Measurements from ENCODE around the gene DAP.

DAP gene

DNA sequence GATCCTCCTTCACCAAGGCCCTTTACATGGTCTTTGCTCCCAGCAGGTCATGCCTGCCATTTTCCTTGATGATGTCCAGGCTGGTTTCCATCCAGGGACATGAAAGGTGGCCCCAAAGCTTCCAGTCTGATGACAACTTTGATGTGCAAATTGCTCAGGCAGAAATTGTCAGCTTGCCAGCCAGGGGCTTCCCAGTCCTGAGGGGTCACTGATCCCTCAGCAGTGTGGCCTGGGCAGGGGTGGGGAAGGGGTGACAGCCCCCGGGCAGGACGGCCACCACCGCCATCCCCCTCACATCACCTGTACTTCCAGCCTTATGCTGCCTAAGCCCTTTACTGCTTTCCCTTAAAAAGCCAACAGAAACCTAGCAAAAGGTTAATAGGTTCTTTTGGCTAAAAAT, 100.9 kb downstream of the DAP start:
- TF ChIP-seq TAF1 (IDR thresholded peaks at IDR 0.05; ENCODE audit: borderline replicate concordance, insufficient read depth, low read length) (no peak), SIN3A (IDR thresholded peaks at IDR 0.05; ENCODE audit: borderline replicate concordance, insufficient read depth, low read length) (no peak), FOXP2 (optimal IDR thresholded peaks at IDR 0.05; ENCODE audit: borderline replicate concordance, extremely low read depth, extremely low read length, insufficient read depth) (no peak), POLR2AphosphoS5 (IDR thresholded peaks at IDR 0.05; ENCODE audit: low read depth, low read length) (no peak)
- TF ChIP-seq, protein P1, sequence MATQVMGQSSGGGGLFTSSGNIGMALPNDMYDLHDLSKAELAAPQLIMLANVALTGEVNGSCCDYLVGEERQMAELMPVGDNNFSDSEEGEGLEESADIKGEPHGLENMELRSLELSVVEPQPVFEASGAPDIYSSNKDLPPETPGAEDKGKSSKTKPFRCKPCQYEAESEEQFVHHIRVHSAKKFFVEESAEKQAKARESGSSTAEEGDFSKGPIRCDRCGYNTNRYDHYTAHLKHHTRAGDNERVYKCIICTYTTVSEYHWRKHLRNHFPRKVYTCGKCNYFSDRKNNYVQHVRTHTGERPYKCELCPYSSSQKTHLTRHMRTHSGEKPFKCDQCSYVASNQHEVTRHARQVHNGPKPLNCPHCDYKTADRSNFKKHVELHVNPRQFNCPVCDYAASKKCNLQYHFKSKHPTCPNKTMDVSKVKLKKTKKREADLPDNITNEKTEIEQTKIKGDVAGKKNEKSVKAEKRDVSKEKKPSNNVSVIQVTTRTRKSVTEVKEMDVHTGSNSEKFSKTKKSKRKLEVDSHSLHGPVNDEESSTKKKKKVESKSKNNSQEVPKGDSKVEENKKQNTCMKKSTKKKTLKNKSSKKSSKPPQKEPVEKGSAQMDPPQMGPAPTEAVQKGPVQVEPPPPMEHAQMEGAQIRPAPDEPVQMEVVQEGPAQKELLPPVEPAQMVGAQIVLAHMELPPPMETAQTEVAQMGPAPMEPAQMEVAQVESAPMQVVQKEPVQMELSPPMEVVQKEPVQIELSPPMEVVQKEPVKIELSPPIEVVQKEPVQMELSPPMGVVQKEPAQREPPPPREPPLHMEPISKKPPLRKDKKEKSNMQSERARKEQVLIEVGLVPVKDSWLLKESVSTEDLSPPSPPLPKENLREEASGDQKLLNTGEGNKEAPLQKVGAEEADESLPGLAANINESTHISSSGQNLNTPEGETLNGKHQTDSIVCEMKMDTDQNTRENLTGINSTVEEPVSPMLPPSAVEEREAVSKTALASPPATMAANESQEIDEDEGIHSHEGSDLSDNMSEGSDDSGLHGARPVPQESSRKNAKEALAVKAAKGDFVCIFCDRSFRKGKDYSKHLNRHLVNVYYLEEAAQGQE (IDR thresholded peaks at IDR 0.05; ENCODE audit: insufficient read depth in 1 of 2, low read depth in 2 of 2, low read length in 2 of 2) = no peak

DNA sequence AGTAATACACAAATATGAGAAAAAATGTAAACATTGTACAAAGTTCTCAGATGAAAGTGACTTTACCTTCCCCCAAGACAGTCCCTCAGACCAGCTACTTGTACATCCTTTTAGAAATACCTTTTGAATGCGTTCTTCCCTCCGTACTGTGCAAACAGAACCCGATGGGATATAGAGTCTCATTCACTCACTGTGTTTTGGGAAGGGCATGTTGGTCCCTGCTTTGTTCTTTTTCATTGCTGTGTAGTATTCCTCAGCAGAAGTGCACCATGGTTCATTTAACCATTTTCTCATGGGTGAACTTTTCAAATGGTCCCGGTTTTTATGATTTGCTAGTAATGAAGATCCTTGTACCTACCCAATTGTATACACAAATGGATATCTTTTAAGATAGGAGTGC, 102.8 kb downstream of the DAP start:
- TF ChIP-seq SIN3A (IDR thresholded peaks at IDR 0.05; ENCODE audit: borderline replicate concordance, insufficient read depth, low read length) (no peak), TAF1 (IDR thresholded peaks at IDR 0.05; ENCODE audit: borderline replicate concordance, insufficient read depth, low read length) (no peak)
- TF ChIP-seq, protein P1 (IDR thresholded peaks at IDR 0.05; ENCODE audit: insufficient read depth in 1 of 2, low read depth in 2 of 2, low read length in 2 of 2) = no peak

DNA sequence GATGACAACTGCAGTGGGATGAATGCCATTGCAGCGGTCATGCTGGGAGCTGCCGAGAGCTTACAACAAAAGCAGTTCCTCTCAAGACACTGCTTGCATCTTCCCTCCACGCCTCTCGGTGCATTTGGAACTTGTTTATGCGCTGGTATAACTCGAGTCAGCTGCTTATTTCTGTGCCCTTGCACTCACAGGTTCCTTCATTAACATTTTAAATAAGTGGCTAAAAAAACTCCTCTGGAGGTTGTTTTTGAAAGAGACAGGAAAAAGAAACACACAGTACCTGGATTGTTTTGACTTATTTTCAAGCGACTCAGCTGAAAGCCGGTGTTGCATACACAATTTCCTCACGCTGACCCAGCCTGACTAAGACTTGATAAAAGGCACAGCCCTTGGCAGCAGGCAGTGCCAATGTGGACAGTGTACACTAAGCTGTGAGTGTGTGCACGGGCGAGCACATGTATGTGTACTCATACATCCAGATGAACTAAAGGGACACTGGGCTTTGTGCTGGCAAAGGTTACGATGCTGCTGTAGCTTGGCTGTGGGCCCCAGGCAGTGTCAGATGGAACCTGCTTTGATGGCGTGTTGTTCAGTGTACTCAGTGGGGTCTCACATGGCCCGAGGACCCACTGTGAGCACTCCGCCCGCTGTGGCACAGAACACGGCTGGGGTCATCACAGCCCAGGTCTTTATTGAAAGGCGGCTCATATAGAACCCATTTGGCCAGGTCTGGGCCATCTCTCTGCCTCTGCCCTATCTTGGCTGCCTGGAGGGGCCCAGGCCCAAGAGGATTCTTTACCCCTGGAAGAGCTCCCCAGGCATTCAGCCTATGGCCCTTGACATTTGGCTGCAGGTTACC, 104.8 kb downstream of the DAP start:
- TF ChIP-seq, protein P1 (IDR thresholded peaks at IDR 0.05; ENCODE audit: insufficient read depth in 1 of 2, low read depth in 2 of 2, low read length in 2 of 2) = no peak
- TF ChIP-seq FOXP2 (optimal IDR thresholded peaks at IDR 0.05; ENCODE audit: borderline replicate concordance, extremely low read depth, extremely low read length, insufficient read depth) = no peak
- TF ChIP-seq POLR2AphosphoS5 (IDR thresholded peaks at IDR 0.05; ENCODE audit: low read depth, low read length) = no peak
- TF ChIP-seq TAF1 (IDR thresholded peaks at IDR 0.05; ENCODE audit: borderline replicate concordance, insufficient read depth, low read length) = no peak
- no peak for TF ChIP-seq SIN3A (IDR thresholded peaks at IDR 0.05; ENCODE audit: borderline replicate concordance, insufficient read depth, low read length)

DNA sequence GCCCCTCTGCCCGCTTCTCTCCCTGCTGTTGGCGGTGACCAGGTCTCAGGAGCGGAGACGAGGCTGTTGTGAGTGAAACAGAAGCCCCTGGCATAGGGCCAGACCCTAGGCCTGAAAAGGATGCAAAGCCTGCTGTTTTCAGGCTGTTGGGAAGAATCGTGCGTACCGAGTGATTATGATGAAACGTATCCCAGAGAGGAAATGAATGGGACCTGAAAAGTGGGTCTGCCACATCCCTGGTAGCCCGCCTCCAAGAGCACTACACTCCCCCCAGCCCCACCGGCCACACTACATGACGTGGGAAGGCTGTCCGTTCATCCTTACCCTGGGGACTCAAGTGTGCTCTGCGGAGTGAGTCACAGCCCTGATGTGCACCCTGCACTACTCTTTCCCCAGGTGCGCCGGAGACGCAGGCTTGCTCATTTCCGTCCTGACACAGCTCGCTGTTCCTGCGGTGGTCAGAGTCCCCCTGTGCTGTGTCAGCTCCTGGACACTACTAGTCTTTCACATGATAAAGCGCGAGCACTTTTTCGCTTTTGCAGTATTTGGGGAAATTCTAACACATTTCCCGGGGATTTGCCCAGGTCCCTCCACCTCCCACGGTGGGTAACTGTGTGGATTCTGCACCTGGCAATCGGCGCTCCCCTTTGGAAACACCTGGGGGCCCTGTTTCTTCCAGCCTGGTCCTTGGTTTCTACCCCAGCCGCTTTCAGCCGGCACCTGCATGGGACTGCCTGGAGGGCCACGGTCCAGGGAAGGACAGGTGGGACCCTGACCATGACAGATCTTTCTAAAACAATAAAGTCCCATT, 105.7 kb downstream of the DAP start:
- no peak for TF ChIP-seq TAF1 (IDR thresholded peaks at IDR 0.05; ENCODE audit: borderline replicate concordance, insufficient read depth, low read length)
- peak; percentile 51 for TF ChIP-seq FOXP2 (optimal IDR thresholded peaks at IDR 0.05; ENCODE audit: borderline replicate concordance, extremely low read depth, extremely low read length, insufficient read depth)

DNA sequence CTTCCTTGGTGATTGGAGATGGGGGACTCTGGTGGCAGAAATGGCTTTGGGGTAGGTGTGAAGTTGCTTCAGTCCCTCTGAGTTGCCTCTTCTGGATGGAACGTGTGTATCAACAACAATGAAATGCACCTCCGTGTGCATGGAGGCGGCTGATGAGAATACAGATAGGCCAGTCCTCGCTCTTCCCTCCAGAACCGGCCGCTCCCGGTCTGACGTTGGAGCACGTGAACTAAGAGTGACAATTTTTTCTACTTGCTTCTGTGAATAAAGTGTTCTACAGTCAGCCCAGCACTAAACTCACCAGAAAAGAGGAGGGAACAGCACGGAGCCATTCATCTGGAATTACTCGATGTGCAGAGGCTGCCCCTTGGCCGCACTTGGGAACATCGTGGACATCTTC, 106.5 kb downstream of the DAP start:
- TF ChIP-seq FOXP2 (optimal IDR thresholded peaks at IDR 0.05; ENCODE audit: borderline replicate concordance, extremely low read depth, extremely low read length, insufficient read depth) (no peak), TAF1 (IDR thresholded peaks at IDR 0.05; ENCODE audit: borderline replicate concordance, insufficient read depth, low read length) (no peak), POLR2AphosphoS5 (IDR thresholded peaks at IDR 0.05; ENCODE audit: low read depth, low read length) (no peak), SIN3A (IDR thresholded peaks at IDR 0.05; ENCODE audit: borderline replicate concordance, insufficient read depth, low read length) (no peak)
- TF ChIP-seq, protein P1 (IDR thresholded peaks at IDR 0.05; ENCODE audit: insufficient read depth in 1 of 2, low read depth in 2 of 2, low read length in 2 of 2) = no peak
